Sigmoid colon (tissue), 7 donors: Measurements from ENCODE around the gene PECR. TPM values are rescaled to one million over a fixed set of nuclear protein-coding genes. Genes with fewer than 3 reads are reported as not detected.

ENCODE experiments used
- DNase-seq: peaks from one replicate; pipeline ENCODE4 v3.0.0-alpha.2; 2019
- H3K27ac ChIP-seq, 4 donors: fragments of 200-600 bp; sonication (generic); one replicate each; pipeline ENCODE4 v1.5.1; 2016 to 2019; ENCODE audit warnings: mild to moderate bottlenecking in 1 of 4
- H3K27me3 ChIP-seq, 3 donors: fragments of 200-600 bp; sonication (generic); one replicate each; pipeline ENCODE4 v1.5.1; 2019; ENCODE audit warnings: mild to moderate bottlenecking in 1 of 3
- H3K36me3 ChIP-seq, 4 donors: fragments of 200-600 bp; sonication (generic); one replicate each; pipeline ENCODE4 v1.5.1; 2016 to 2019
- H3K4me1 ChIP-seq, 4 donors: fragments of 200-600 bp; sonication (generic); one replicate each; pipeline ENCODE4 v1.5.1; 2017 to 2019
- H3K4me3 ChIP-seq, 4 donors: fragments of 200-600 bp; sonication (generic); one replicate each; pipeline ENCODE4 v1.5.1; 2017 to 2019; ENCODE audit warnings: mild to moderate bottlenecking in 2 of 4, moderate library complexity in 1 of 4
- H3K9me3 ChIP-seq, 4 donors: fragments of 200-600 bp in 3 of 4; sonication (generic) in 3 of 4; one replicate each; pipeline versions ENCODE4 v1.5.1 to v1.6.1; 2013 to 2019
- EP300 ChIP-seq, 4 donors: sonication (generic); formaldehyde crosslinking; IDR thresholded peaks; one replicate each; pipeline ENCODE4 v1.6.1; 2017; ENCODE audit warnings: antibody characterized with exemption in 4 of 4
- POLR2A ChIP-seq, 2 donors: fragments of 450-650 bp; IDR thresholded peaks; one replicate each; pipeline ENCODE4 v1.6.1; 2016; ENCODE audit warnings: antibody characterized with exemption in 2 of 2, mild to moderate bottlenecking in 2 of 2, moderate library complexity in 2 of 2
- POLR2AphosphoS5 ChIP-seq, 4 donors: sonication (generic); formaldehyde crosslinking; IDR thresholded peaks; one replicate each; pipeline ENCODE4 v1.6.1; 2017; ENCODE audit warnings: antibody characterized with exemption in 4 of 4
- WGBS, 2 donors: extraction: QIAGEN DNeasy Blood & Tissue Kit; methylation state at CpG; one replicate each; pipeline ENCODE4 v1.1.7; 2013; 5-methylcytosine and 5-hydroxymethylcytosine counted together
- intact Hi-C: fragments of 100-400 bp; cut with DNase I; formaldehyde crosslinking; loops from one replicate; pipeline ENCODE4 v1.15.1; 2023
- polyA plus RNA-seq, 3 donors: library from polyadenylated mRNA; stranded (reverse); fragments of 200-250 nt; gene quantifications; one replicate each; pipeline ENCODE4 v1.2.3, GENCODE V29; 2013
- total RNA-seq, 4 donors: library from RNA; depleted of rRNA; stranded (reverse); fragments of >200 nt; gene quantifications; one replicate each; pipeline ENCODE4 v1.1.0, GENCODE V29; 2016
- TF ChIP-seq, protein P1 (sequence below), 4 experiments: fragments of 450-650 bp in 3 of 4; fragments of 200-600 bp in 1 of 4; IDR thresholded peaks; one replicate each; pipeline ENCODE4 v1.5.1; 2016 to 2019; ENCODE audit warnings: antibody characterized with exemption in 4 of 4, mild to moderate bottlenecking in 3 of 4, moderate library complexity in 2 of 4
- donor health status: healthy with polysubstance abuse.
- donor health status: Bipolar disorder and iron deficiency.
- donor health status: healthy.

PECR gene
- total and polyA plus RNA-seq, 7 donors = 5.0 to 25.9 (median 13.9) TPM

DNA sequence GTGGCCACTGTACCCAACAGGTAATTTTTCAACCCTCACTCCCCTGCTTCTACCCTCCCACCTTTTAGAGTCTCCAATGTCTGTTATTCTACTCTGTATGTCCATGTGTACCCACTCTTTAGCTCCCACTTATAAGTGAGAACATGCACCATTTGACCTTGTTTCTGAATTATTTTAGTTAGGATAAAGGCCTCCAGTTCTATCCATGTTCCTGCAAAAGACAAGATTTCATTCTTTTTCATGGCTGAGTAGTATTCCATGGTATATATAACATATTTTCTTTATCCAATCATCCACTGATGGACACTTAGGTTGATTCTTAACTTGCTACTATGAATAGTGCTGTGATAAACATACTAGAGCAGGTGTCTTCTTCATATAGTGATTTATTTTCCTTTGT is 9.1 kb downstream of the PECR start:
- intact Hi-C loops = no loop called here
- no peak overlapping the region for H3K27ac ChIP-seq
- no peaks in the 10 kb centered on the region for H3K9me3 ChIP-seq
- TF ChIP-seq EP300 (IDR thresholded peaks at IDR 0.05) = no peak
- TF ChIP-seq, protein P1, sequence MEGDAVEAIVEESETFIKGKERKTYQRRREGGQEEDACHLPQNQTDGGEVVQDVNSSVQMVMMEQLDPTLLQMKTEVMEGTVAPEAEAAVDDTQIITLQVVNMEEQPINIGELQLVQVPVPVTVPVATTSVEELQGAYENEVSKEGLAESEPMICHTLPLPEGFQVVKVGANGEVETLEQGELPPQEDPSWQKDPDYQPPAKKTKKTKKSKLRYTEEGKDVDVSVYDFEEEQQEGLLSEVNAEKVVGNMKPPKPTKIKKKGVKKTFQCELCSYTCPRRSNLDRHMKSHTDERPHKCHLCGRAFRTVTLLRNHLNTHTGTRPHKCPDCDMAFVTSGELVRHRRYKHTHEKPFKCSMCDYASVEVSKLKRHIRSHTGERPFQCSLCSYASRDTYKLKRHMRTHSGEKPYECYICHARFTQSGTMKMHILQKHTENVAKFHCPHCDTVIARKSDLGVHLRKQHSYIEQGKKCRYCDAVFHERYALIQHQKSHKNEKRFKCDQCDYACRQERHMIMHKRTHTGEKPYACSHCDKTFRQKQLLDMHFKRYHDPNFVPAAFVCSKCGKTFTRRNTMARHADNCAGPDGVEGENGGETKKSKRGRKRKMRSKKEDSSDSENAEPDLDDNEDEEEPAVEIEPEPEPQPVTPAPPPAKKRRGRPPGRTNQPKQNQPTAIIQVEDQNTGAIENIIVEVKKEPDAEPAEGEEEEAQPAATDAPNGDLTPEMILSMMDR (IDR thresholded peaks at IDR 0.05) = no peak
- TF ChIP-seq POLR2A (IDR thresholded peaks at IDR 0.05) = no peak
- TF ChIP-seq POLR2AphosphoS5 (IDR thresholded peaks at IDR 0.05) = no peak
- H3K4me1 ChIP-seq = no peaks in the 10 kb centered on the region
- DNase-seq = no peak
- H3K4me3 ChIP-seq = no peak overlapping the region
- no peaks in the 10 kb centered on the region for H3K27me3 ChIP-seq
- H3K36me3 ChIP-seq = peaks cover 0 to 6% (median 0%) of the 10 kb centered on the region in 4 donors

- Histone ChIP-seq H3K27ac (no peak overlapping the region), H3K4me1 (no peaks in the 10 kb centered on the region), H3K9me3 (no peaks in the 10 kb centered on the region), H3K4me3 (no peak overlapping the region), H3K27me3 (no peaks in the 10 kb centered on the region), H3K36me3 (peaks cover 0 to 6% (median 0%) of the 10 kb centered on the region in 4 donors)
- no peak for DNase-seq
- 87 to 89% methylated on average over 12 of the region's 12 CpGs for WGBS, 2 donors
- intact Hi-C loops = no loop called here
- no peak for TF ChIP-seq EP300 (IDR thresholded peaks at IDR 0.05)
- no peak for TF ChIP-seq POLR2A (IDR thresholded peaks at IDR 0.05)
- TF ChIP-seq, protein P1 (IDR thresholded peaks at IDR 0.05) = no peak
- TF ChIP-seq POLR2AphosphoS5 (IDR thresholded peaks at IDR 0.05) = no peak
These were observed 10.3 kb downstream of the PECR start for GRCh38 chr2:216071111-216071851.

- Histone ChIP-seq H3K36me3 (peaks cover 0 to 12% (median 5%) of the 10 kb centered on the region in 4 donors), H3K27ac (no peak overlapping the region), H3K4me3 (no peak overlapping the region), H3K27me3 (no peaks in the 10 kb centered on the region), H3K9me3 (no peaks in the 10 kb centered on the region), H3K4me1 (no peaks in the 10 kb centered on the region)
- intact Hi-C loops = no loop called here
- no peak for DNase-seq
- TF ChIP-seq POLR2AphosphoS5 (IDR thresholded peaks at IDR 0.05) = no peak
- TF ChIP-seq EP300 (IDR thresholded peaks at IDR 0.05) = no peak
- TF ChIP-seq, protein P1 (IDR thresholded peaks at IDR 0.05) = no peak
- no peak for TF ChIP-seq POLR2A (IDR thresholded peaks at IDR 0.05)
- 85 to 91% methylated on average over 6 of the region's 6 CpGs for WGBS, 2 donors
These were observed 11.4 kb downstream of the PECR start for GRCh38 chr2:216070195-216070594.

GRCh38 chr2:216069028-216069427 is 12.6 kb downstream of the PECR start:
- Histone ChIP-seq H3K36me3 (peaks cover 0 to 23% (median 5%) of the 10 kb centered on the region in 4 donors), H3K4me1 (no peaks in the 10 kb centered on the region), H3K9me3 (no peaks in the 10 kb centered on the region), H3K4me3 (no peak overlapping the region), H3K27me3 (no peaks in the 10 kb centered on the region), H3K27ac (no peak overlapping the region)
- DNase-seq = no peak
- intact Hi-C loops = no loop called here
- 93 to 94% methylated on average over 2 of the region's 2 CpGs for WGBS, 2 donors
- TF ChIP-seq EP300 (IDR thresholded peaks at IDR 0.05) (no peak), POLR2AphosphoS5 (IDR thresholded peaks at IDR 0.05) (no peak), POLR2A (IDR thresholded peaks at IDR 0.05) (no peak)
- TF ChIP-seq, protein P1 (IDR thresholded peaks at IDR 0.05) = no peak
